ENCODE data around the gene EP400.
"Not testable (repeated sequence)": the region's sequence is repeated elsewhere in the genome, so short reads cannot be mapped to it uniquely, and the experiment has no call there.

EP400 gene

DNA sequence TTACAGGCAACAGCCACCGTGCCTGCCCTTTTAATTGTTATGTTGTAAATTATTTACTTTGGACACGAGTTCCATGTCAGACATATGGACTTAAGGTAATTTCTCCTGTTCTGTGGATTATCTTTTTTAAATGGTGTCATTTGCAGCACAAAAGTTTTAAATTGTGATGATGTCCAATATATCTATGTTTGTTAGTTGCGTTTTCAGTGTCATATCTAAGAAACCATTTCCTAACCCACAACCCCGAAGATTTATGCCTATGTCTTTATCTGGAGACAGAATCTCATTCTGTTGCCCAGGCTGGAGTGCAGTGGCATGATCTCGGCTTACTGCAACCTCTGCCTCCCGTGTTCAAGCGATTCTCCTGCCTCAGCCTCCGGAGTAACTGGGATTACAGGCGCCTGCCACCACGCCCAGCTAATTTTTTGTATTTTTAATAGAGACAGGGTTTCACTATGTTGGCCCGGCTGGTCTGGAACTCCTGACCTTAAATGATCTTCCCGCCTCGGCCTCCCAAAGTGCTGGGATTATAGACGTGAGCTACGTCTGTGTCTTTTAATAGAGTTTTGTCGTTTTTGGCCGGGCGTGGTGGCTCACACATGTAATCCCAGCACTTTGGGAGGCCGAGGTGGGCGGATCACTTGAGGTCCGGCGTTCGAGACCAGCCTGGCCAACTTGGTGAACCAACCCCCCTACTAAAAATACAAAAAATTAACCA lies 870 bp upstream of the EP400 start:
- not testable (repeated sequence) for DNase-seq

DNA sequence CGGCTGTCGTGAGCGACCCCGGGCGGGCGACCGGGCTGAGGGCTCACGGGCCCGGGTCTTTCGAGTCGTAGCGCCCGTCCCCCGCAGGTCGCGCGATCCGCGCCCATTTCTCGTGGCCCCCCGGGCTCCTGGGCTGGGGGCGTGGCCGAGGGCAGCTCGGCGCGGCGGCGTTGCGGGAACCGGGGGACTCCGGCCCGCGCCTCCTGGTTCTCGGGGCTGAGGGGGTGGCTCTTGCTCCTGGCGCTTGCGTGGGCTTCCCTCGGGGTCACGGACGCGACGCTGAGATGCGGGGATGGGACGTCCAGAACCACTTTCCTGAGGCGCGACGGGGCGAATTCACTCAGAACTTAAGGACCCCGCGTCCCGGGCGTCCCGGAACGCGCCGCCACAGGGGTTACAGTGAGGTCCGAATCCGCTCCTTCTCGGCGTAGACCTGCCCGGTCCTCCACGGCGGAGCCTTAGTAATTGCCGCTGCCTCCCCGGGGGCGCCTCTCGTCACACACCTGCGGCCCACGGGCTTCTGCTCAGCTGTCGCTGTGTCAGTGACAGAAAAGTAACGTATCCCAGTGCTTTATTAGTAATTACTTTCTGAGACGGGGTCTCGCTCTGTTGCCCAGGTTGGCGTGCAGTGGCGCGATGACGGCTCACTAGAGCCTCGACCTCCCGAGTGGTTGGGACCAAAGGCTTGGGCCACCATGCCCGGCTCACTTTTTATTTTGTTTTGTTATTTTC lies 606 bp downstream of the EP400 start:
- DNase-seq: peak in 1 of 2 experiments; percentile 25

DNA sequence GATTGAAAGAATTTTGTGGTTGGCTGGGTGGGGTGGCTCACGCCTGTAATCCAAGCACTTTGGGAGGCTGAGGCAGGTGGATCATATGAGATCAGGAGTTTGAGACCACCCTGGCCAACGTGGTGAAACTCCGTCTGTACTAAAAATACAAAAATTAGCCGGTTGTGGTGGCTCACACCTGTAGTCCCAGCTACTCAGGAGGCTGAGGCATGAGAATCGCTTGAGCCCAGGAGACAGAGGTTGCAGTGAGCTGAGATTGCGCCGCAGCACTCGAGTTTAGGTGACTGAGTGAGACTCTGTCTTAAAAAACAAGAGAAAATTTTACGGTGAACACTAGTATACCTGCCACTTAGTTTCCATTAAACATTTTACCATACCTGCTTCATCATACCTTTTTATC lies 4.1 kb downstream of the EP400 start:
- not testable (repeated sequence) for DNase-seq

DNA sequence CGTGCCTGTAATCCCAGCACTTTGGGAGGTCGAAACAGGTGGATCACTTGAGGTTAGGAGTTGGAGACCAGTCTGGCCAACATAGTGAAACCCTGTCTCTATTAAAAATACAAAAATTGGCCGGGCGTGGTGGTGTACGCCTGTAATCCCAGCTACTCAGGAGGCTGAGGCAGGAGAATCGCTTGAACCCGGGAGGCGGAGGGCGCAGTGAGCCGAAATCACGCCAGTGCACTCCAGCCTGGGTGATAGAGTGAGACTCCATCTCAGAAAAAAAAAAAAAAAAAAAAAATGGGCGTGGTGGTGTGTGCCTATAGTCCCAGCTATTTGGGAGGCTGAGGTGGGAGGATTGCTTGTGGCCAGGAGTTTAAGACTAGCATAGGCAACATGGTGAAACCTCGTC lies 4.7 kb downstream of the EP400 start:
- not testable (repeated sequence) for DNase-seq

DNA sequence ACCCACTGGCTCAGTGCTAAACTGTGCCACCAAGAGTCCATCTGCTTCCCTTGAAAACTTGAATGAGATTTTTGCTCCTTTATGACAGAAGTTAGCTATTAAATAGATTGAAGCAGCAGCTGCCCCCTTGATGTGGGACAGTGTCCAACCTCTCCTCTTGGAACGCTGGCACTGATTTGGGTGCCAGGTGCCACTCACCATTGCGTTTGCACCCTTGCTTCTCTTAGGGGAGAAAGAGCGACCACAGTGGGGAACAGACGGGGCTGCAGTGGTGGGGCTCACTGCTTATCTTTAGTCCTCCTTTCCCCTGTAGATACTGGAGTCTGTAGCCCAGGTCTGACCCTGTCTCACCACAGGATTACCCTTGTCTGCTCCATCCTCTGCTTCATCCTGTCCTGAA lies 9.4 kb downstream of the EP400 start:
- DNase-seq: no peak

DNA sequence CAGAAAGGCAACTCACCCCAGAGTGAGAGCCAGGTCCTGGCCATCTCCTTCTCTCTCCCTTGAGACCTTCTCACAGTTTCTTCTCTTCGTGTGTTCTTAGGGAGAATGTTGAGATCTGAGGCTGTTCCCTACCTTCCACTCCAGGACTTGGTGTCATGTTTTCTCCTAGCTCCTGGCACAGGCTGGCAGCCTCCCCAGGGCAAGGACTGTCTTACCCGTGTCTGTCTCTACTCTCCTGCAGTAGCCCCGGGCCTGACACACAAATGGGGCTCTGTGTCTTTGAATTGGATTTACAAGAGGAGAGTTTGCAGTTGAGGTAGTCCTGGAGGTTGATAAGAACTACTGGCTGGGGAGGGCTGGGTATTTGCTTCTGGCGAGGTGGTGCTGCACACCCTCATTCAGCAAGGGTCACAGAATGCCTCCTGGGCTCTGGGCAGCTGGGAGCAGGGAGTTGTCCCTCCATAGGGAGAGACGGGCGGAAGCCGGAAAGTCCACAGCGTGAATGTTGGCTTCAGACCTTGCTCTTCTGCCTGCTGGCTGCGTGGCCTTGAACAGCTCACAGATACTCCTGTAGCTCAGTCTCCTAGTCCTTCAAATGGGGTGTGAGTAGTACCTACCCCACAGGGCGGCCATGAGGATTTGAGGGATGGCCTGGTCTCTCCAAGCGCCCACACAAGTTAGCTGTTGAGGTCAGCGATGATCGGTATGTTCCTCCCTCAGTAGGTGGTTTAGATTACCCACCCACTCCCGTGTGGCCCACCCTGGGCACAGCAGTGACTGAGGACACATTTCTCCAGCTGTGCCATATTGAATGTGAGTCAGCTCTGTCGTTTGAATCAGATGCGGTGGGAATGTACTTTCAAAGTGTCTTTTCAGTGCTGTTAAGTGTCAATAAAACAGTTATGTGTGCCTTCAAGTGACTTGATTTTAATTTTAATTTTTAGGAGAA lies 10.2 kb downstream of the EP400 start:
- no peak for DNase-seq

DNA sequence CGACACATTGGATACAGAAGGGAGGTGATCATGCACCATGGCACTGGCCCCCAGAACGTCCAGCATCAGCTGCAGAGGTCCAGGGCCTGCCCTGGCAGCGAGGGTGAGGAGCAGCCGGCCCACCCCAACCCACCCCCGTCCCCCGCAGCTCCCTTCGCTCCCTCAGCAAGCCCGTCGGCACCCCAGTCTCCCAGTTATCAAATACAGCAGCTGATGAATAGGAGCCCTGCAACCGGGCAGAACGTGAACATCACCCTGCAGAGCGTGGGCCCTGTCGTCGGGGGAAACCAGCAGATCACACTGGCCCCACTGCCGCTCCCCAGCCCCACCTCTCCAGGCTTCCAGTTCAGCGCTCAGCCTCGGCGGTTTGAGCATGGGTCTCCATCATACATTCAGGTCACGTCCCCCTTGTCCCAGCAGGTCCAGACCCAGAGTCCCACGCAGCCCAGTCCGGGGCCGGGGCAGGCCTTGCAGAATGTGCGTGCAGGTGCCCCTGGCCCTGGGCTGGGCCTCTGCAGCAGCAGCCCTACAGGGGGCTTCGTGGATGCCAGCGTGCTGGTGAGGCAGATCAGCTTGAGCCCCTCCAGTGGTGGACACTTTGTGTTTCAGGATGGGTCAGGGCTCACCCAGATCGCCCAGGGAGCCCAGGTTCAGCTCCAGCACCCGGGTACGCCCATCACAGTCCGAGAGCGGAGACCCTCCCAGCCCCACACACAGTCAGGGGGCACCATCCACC lies 11.0 kb downstream of the EP400 start:
- DNase-seq: not testable (repeated sequence)

DNA sequence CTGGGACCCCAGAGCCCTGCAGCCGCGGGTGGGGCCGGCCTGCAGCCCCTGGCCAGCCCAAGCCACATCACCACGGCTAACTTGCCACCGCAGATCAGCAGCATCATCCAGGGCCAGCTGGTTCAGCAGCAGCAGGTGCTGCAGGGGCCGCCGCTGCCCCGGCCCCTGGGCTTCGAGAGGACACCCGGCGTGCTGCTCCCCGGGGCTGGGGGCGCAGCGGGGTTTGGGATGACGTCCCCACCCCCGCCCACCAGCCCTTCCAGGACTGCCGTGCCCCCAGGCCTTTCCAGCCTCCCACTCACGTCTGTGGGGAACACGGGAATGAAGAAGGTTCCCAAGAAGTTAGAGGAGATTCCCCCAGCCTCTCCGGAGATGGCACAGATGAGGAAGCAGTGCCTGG lies 11.6 kb downstream of the EP400 start:
- not testable (repeated sequence) for DNase-seq

DNA sequence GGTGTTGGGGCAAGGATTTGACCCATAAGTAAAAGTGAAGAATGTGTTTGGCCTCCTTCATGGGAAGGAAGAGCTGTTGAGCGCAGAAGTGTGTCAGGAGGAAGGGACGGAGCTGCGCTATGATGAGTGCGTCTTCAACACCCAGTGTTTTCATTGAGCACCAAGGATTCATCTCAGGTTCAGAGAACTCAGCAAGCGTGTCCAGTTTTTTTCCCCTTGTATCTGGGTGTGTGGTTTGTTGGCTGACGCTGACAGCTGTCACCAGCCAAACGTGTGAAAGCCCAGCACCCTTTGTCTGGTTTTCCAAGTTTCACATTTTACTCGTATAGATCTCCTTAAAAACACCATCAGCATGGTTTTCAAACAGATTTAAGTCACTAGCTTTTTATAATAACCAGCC lies 12.3 kb downstream of the EP400 start:
- no peak for DNase-seq

DNA sequence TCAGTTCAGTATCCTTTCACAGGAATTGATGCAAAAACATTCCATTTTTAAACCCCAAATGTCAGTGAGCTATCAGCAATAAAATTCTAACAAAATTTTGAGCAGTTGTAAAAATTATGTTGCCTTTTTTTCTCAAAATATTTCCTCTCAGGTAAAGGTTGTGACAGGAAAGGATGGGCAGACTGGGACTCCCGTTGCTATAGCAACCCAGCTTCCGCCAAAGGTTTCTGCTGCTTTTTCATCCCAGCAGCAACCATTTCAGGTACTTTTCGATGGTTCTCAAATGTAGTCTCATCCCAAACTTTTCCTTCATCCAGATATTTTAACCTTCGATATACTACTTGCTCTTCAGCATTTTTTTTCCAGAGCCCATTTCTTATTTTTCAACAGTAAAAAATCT lies 13.6 kb downstream of the EP400 start:
- no peak for DNase-seq

DNA sequence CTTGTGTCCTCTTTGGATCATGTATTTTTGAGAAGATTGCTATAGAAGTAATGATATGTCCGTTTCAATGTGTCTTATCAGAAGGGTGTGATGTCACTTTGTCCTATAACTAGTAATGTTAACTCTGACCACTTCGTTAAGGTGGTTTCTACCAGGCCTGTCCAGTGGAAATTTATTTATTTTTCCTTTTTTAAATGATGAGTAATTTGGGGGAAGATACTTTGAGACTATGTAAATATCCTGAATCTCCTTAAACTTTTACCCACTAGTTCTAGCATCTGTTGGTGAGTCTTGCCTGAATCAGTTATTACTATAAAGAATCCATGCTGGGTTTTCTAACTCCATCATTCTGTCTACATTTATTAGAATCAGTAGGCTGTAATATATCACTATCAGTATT lies 15.3 kb downstream of the EP400 start:
- no peak for DNase-seq

DNA sequence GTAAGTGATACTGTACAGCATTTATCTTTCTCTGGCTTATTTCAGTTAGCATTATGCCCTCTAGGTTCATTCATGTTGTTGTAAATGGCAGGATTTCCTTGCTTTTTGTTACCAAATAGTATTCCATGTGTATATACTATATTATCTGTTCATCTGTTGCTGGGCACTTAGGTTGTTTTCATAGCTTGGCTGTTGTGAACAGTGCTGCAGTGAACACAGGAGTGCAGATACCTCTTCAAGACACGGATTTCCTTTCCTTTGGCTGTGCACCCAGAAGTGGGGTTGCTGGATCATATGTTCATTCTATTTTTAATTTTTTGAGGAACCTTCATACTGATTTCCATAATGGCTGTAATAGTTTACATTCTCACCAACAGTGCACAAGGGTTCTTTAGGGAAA lies 21.5 kb downstream of the EP400 start:
- no peak for DNase-seq

DNA sequence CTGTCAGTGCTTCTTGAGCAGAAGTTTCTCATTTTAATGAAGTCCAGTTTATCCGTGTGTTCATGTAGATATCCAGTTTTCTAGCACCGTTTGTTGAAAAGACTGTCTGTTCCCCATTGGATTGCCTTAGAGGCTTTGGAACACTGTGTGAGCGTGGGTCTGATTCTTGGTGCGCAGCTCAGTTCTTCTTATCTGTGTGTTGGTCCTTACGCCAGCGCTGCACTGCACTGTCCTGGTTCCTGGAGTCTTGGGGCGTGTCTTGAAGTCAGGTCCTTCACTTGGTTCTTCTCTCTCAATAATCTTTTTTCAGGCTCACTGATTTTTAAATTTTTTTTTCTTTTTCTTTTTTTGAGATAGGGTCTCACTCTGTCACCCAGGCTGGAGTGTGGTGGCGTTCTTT lies 25.5 kb downstream of the EP400 start:
- DNase-seq: no peak

DNA sequence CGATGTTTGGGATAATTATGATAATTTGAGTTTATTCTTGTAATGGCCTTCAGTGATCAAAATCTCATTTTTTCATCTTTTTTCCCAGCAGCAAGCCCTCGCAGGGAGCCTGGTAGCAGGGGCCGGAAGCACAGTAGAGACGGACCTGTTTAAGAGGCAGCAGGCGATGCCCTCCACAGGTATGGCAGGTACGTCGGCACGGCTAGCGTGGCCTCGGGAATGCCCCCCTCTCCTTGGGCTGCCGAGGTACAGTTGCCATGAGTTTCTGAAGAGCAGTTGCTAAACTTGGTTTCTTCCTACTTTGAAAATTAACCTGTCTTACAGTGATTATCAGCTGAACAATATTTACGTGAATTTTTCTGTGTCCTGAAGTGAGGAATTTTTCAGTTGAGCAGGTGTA lies 29.9 kb downstream of the EP400 start:
- DNase-seq: no peak

DNA sequence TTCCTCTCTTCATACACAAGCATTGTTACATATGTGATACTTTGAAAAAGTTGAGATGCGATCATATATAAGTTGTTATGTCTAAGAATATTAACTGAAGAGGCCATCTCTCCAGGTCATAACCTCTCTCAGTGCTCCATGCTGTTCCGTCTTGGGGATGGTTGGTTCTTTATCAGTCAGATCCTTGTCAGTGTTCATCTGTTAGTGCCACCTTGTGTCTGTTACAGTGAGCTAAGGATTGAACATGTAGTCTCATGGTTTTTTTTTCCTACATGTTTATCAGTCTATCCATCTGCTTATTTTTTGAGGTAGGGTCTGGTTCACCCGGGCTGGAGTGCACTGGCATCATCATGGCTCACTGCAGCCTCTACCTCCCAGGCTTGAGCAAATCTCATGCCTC lies 30.5 kb downstream of the EP400 start:
- DNase-seq: no peak

DNA sequence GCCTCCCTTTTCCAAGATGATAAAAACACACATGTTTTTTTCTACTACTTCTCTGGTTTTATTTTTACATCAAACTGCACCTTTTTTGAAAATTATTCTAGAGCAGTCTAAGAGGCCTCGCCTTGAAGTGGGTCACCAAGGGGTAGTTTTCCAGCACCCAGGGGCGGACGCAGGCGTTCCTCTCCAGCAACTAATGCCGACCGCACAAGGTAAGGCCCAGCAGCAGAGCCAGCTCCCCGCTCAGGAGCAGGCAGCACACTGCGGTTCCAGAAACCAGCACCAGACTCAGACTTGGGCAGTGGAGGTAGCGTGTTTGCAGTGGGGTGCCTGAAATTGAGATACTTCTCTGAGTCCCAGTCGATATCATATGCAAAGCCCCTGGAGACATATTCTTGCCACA lies 31.6 kb downstream of the EP400 start:
- no peak for DNase-seq

DNA sequence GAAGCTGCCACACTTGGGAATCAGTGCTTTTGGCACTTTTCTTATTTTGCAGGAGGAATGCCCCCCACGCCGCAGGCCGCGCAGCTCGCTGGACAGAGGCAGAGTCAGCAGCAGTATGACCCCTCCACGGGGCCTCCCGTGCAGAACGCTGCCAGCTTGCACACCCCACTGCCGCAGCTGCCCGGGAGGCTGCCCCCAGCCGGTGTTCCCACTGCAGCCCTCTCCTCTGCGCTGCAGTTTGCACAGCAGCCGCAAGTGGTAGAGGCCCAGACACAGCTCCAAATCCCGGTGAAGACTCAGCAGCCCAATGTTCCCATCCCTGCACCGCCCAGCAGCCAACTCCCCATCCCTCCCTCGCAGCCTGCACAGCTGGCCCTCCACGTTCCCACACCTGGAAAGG lies 32.3 kb downstream of the EP400 start:
- DNase-seq: no peak

DNA sequence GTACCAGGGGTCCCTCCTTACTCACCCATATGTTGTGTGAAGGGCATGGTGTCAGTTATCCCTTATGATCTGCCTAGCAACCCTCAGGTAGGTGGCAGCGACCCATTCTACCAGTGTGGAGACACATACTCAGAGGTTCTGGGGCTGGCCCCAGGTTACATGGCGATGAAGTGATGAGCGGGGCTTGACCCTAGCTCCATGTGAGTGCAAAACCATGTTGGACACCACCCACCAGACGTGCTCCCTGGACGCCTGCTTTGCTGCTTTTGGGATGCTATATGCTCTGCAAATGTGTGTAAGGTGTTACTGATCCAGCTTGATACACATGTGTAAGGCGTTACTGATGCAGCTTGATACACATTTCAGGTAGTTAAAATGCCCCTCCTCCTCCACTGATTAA lies 33.3 kb downstream of the EP400 start:
- no peak for DNase-seq

DNA sequence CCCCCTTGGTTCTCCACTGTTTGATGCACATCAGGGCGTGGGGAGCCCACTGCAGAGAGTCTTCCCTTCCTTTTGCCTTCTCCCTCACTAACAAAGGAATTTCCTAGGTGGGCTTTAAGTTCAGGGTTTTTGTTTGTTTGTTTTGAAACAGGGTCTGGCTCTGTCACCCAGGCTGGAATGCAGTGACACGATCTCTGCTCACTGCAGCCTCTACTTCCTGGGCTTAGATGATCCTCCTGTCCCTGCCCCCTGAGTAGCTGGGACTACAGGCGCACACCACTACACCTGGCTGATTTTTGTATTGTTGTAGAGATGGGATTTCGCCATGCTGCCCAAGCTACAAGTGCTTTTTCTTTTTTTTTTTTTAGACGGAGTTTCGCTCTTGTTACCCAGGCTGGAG lies 33.8 kb downstream of the EP400 start:
- no peak for DNase-seq

DNA sequence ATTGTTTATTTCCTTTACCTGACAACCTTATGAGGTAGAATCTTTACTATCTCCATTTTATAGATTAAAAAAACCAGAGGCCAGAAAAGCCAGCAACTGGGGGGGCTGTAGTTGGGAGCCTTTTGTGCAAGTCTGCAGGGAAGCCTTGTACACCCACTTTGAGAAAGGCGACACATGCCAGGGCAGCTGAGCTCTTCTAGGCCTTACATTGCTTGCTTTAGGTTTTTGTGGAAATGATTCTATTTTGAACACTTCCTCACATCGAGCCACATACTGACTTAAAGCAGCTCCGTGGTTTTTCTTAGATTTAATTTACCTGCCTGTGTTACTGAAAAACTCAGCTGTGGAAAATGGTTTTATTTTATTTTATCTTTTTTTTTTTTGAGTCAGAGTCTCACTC lies 34.6 kb downstream of the EP400 start:
- DNase-seq: no peak

DNA sequence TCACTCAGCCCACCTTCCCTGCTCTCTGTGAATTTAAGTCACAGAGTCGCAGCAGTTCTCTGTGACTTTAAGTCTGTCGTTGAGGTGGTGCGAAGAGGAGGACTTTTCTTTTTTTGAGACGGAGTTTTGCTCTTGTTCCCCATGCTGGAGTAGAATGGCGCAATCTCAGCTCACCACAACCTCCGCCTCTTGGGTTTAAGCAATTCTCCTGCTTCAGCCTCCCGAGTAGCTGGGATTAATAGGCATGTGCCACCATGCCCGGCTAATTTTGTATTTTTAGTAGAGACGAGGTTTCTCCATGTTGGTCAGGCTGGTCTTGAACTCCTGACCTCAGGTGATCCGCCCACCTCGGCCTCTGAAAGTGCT lies 35.8 kb downstream of the EP400 start:
- not testable (repeated sequence) for DNase-seq

DNA sequence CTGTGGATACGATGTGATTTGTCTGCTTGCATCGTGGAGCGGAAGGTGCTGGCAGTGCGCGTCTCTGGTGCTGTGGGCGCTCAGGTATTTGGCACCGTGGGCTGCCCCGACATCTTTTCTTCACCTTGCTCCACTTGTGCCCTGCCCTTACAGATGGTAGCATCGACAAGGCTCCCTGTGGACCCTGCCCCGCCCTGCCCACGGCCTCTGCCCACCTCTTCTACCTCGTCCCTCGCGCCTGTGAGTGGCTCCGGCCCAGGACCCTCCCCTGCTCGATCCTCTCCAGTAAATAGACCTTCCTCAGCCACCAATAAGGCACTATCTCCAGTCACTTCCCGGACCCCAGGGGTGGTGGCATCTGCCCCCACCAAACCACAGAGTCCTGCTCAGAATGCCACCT lies 36.6 kb downstream of the EP400 start:
- no peak for DNase-seq

DNA sequence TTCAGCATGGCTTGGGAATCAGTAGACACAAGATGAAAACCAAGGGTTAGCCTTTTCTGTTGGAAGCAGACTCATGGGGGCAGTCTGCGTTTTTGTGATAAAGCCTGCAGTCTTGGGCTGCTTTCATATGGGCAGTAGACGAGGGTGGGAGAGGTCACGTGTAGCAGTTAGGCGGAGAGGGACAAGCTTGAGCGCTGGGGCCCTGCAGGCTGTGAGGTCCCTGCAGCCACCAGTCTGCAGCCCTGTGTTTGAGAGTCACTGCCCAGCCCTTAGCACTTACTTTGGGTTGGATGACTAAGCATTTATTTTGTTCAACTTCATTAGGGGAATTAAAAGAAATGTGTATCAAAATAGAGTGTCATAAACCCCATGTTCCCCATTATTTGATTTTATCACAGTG lies 37.2 kb downstream of the EP400 start:
- no peak for DNase-seq
